ENCODE measurements around the gene SNX1.
"Not testable (repeated sequence)": the region's sequence is repeated elsewhere in the genome, so short reads cannot be mapped to it uniquely, and the experiment has no call there.

SNX1 gene, protein sequence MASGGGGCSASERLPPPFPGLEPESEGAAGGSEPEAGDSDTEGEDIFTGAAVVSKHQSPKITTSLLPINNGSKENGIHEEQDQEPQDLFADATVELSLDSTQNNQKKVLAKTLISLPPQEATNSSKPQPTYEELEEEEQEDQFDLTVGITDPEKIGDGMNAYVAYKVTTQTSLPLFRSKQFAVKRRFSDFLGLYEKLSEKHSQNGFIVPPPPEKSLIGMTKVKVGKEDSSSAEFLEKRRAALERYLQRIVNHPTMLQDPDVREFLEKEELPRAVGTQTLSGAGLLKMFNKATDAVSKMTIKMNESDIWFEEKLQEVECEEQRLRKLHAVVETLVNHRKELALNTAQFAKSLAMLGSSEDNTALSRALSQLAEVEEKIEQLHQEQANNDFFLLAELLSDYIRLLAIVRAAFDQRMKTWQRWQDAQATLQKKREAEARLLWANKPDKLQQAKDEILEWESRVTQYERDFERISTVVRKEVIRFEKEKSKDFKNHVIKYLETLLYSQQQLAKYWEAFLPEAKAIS

DNA sequence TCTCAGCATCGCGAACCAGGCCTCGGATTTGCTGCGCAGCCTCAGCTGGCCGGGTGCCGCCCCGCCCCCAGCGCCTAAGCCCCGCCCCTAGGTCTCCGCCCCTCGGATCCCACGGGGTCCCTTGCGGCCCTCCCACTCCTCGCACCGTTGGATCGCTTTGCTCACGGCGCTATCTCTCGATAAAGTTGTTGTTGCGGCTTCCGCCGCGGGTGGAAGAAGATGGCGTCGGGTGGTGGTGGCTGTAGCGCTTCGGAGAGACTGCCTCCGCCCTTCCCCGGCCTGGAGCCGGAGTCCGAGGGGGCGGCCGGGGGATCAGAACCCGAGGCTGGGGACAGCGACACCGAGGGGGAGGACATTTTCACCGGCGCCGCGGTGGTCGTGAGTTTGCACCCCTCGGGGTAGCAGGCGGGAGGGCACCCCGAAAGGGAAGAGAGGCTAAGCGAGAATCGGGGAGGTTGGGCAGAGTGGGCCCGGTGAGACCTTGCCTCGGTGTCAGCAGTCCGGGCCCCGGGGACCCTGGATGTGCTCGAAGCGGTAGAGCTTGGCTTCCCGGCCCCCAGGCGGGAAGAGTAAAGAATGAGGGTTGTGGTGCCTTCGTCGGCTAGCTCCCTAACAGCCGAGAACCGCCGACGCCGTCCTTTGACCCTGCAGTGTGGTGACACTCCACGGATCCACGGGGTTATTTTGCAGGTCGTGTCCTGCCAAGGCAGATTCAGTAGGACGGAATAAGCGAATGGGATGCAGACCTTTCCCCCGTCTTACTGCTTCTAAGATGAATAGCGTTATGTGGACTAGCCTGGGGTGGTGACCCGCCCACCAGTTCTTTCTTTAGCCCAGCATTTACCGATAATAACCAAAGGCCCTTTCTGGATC lies at the start of gene SNX1:
Gene SNX1 (plus strand): TSS at position 188 of the 873 bp plus-strand sequence. CDS start 32 bp downstream, at position 220.
- Histone ChIP-seq H3K27me3 (ENCODE audit: insufficient read depth, low read length) (no peaks in the 10 kb centered on the region), H2AFZ (ENCODE audit: low read depth, low read length) (peak within 1 kb of the TSS; percentile 47), H3K4me3 (ENCODE audit: low read length) (peak within 1 kb of the TSS; percentile 76), H3K4me1 (ENCODE audit: insufficient read depth, low read length) (peaks cover 31% of the 10 kb centered on the region), H3K9me3 (ENCODE audit: low read length) (no peaks in the 10 kb centered on the region), H3K36me3 (ENCODE audit: insufficient read depth, low read length) (no peaks in the 10 kb centered on the region)

DNA sequence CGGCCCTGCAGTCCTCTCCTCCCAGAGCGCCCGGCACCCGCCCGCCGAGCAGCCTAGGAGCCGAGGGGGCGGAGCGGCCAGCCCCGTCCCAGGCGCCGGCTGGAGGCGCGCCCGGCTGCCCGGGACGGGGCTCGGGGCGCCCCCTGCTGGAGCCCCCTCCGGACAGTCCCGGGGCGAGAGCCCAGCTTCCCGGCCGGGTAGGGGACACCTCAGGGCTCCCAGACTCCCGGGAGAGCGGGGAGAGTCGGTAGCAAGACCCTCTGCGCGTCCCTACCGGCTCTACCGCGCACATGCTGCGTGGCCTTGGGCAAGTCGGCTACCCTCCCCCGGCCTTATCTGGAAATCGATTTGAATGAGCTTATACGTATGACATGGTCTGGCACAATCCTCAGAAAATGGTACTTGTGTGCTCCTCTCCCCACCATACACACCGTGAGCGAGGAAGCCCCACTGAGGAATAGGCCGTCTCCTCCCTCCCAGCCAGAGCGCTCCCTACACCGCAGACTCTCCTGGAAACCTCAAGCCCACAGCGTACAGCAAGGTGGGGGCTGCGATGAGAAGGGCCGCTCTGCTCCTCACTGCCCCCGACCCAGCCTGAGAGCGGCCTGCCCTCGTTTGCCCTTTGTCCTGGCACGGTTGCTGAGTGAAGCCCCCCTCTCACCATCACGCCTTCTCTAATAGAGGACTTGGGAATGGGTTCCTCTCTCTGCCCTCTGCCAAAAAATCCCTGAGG lies 49.2 kb upstream of the SNX1 start, which contains the start of gene DAPK2:
Gene DAPK2 (minus strand): TSS at position 65 of the 733 bp plus-strand sequence. CDS start 6,224 bp downstream, outside the sequence.
- H3K4me1 ChIP-seq (ENCODE audit: insufficient read depth, low read length) = peaks cover 11% of the 10 kb centered on the region
- H3K27me3 ChIP-seq (ENCODE audit: insufficient read depth, low read length) = no peaks in the 10 kb centered on the region
- H3K4me3 ChIP-seq (ENCODE audit: low read length) = peak within 1 kb of the TSS; percentile 21
- H3K9me3 ChIP-seq (ENCODE audit: low read length) = no peaks in the 10 kb centered on the region
- no peak within 1 kb of the TSS for H2AFZ ChIP-seq (ENCODE audit: low read depth, low read length)
- H3K36me3 ChIP-seq (ENCODE audit: insufficient read depth, low read length) = no peaks in the 10 kb centered on the region

DNA sequence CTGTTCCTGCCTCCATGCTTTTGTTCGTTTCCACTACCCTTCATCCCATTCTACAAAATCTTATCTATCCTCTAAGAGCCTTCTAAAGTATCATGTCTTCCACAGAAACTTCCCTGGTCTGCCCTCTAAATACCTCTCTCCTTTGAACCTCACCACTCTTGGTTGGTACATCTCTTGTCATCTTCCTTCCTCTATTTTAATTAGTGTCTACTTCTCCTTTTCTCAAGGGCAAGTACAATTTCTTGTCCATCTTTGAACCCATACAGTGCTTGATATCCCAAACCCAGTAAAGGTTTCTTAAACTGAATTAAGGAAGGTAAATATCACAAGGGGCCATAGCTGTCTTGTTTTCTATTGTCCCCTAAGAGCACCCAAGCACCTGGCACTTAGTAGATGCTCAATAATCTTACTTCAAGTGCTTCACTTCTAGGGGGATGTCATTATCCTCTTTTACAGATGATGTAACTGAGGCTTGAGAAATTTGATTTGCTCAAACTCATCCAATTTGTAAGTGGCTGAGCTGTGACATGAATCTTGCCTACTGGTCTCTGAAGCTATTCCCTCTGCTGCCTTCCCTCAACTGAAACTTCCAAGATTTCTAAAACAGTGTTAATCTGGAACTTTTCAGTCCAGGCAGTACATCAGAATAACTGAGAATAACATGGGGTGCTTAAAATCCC lies 46.9 kb upstream of the SNX1 start:
- no peak overlapping the region for H2AFZ ChIP-seq (ENCODE audit: low read depth, low read length)
- H3K4me1 ChIP-seq (ENCODE audit: insufficient read depth, low read length) = peaks cover 18% of the 10 kb centered on the region
- no peak overlapping the region for H3K4me3 ChIP-seq (ENCODE audit: low read length)
- H3K9me3 ChIP-seq (ENCODE audit: low read length) = no peaks in the 10 kb centered on the region
- H3K27me3 ChIP-seq (ENCODE audit: insufficient read depth, low read length) = no peaks in the 10 kb centered on the region
- H3K36me3 ChIP-seq (ENCODE audit: insufficient read depth, low read length) = no peaks in the 10 kb centered on the region

DNA sequence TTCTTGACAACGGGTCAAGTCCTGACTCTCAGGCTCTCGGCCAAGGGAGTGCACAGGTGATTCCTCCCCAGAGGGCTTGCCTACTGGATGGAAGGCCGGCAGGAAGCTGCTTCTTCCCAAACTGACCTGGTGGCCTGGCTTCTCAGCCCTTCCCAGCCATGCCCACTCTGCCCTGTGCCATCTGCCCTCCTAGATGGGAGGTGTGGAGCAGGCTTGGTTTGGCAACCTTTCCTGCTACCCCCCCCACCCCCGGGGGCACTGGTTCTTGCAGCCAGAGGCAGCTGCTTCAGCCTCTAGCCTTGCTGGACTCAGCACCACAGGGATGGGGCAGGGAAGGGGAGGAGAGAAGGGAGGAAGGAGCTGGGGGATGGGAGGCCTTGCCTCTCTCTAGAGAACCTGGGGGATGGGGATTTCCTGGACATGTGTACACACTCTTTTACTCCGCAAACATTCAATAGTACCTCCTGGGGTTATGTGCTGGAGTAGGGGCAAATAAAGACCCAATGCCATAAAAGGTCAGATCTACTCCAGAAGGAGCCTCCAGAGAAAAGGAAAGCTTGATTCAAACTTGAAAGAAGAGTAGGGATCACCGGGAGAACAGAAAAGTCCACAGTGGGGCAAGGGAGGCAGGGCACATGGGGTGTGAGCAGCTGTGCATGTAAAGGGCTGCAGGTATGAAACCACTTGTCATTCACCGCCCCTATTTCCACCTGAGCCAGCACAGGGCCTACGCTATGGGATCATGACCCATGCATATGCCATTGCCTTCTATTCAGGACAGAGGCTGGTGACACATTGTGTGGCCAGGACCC lies 45.3 kb upstream of the SNX1 start:
- no peak overlapping the region for H3K4me3 ChIP-seq (ENCODE audit: low read length)
- no peaks in the 10 kb centered on the region for H3K36me3 ChIP-seq (ENCODE audit: insufficient read depth, low read length)
- no peak overlapping the region for H2AFZ ChIP-seq (ENCODE audit: low read depth, low read length)
- H3K9me3 ChIP-seq (ENCODE audit: low read length) = no peaks in the 10 kb centered on the region
- no peaks in the 10 kb centered on the region for H3K27me3 ChIP-seq (ENCODE audit: insufficient read depth, low read length)
- H3K4me1 ChIP-seq (ENCODE audit: insufficient read depth, low read length) = peaks cover 18% of the 10 kb centered on the region

DNA sequence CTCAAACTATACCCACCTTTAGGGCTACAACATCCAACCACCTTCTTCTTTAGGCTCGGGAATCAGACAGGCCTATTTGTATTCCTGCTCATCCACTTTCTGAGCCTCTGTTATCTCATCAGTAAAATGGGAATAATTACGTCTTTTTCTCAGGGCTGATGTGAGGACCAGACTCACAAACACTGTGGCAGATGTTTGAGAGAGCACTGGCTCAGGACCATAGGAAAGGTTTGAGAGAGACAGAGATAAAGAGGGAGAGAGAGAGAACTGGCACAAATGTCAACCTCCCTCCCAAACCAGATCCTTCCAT lies 44.7 kb upstream of the SNX1 start:
- H3K9me3 ChIP-seq (ENCODE audit: low read length) = no peaks in the 10 kb centered on the region
- H3K36me3 ChIP-seq (ENCODE audit: insufficient read depth, low read length) = no peaks in the 10 kb centered on the region
- no peak overlapping the region for H3K4me3 ChIP-seq (ENCODE audit: low read length)
- no peaks in the 10 kb centered on the region for H3K27me3 ChIP-seq (ENCODE audit: insufficient read depth, low read length)
- no peak overlapping the region for H2AFZ ChIP-seq (ENCODE audit: low read depth, low read length)
- H3K4me1 ChIP-seq (ENCODE audit: insufficient read depth, low read length) = peaks cover 18% of the 10 kb centered on the region

DNA sequence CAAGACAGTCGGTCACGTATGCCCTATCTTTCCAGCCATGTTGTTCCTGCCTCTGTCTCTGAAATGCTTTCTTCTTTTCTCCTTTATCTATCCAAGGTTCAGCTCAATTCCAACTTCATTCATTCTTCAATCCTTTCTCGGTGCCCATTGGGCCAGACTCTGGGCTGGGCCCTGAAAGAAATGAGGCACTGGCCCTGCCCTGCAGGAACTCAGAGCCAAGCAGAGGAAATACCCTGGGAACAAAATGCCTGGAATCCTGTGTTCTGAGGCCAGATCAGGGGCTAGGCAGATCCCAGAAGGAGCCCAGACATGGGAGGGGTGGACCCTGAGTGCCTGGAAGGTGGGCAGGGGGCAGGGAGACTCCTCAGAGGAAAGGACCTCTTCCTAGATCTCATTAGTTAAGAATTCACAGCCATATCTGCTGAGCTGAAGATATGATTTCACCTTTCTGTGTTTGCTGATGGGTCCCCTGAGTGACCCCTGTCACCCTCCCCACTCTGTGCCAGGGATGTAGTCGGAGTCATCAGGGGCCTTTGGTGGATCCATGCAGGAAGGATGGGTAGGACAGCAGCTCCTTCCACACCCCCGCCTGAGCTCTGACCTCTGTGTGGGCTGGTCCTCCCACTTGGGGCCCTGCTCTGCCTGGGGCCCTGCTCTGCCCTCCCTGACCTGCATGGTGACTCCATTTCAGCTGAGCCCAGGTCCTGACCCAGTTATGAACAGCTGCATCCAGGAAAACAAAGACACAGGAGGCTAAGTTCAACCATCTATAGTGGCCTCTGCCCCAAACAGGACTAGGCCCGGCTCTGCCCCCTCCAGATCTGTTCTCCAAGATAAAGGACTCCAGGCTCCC lies 44.1 kb upstream of the SNX1 start:
- Histone ChIP-seq H2AFZ (ENCODE audit: low read depth, low read length) (no peak overlapping the region), H3K9me3 (ENCODE audit: low read length) (no peaks in the 10 kb centered on the region), H3K4me1 (ENCODE audit: insufficient read depth, low read length) (peaks cover 18% of the 10 kb centered on the region), H3K27me3 (ENCODE audit: insufficient read depth, low read length) (no peaks in the 10 kb centered on the region), H3K36me3 (ENCODE audit: insufficient read depth, low read length) (no peaks in the 10 kb centered on the region), H3K4me3 (ENCODE audit: low read length) (no peak overlapping the region)

DNA sequence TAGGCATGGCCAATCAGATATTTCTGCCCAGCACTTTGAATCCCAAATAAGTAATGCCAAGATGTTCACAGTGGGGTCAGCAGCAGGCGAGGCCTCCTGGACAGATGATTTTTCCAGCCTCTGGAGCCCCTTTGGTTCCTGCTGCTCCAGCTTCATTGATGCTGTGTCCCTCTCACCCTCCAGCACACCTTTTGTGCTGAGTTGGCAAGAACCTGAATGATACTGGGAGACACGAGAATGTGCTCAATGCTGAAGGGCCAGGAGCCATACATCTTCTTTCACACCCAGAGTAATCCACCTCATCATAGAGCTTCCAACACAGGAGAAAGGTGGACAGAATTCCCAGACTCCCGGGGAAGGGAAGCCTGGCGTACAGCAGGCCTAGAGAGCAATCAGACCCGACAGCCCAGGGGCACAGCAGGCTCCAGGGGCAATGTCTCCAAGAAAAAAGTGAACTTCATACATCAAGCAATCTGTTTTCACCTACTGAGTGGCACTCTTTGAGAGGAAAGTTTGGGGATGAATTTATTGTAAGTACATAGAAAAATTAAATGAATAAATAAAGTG lies 42.8 kb upstream of the SNX1 start:
- Histone ChIP-seq H2AFZ (ENCODE audit: low read depth, low read length) (no peak overlapping the region), H3K9me3 (ENCODE audit: low read length) (no peaks in the 10 kb centered on the region), H3K4me1 (ENCODE audit: insufficient read depth, low read length) (peaks cover 18% of the 10 kb centered on the region), H3K4me3 (ENCODE audit: low read length) (no peak overlapping the region), H3K27me3 (ENCODE audit: insufficient read depth, low read length) (no peaks in the 10 kb centered on the region), H3K36me3 (ENCODE audit: insufficient read depth, low read length) (no peaks in the 10 kb centered on the region)

DNA sequence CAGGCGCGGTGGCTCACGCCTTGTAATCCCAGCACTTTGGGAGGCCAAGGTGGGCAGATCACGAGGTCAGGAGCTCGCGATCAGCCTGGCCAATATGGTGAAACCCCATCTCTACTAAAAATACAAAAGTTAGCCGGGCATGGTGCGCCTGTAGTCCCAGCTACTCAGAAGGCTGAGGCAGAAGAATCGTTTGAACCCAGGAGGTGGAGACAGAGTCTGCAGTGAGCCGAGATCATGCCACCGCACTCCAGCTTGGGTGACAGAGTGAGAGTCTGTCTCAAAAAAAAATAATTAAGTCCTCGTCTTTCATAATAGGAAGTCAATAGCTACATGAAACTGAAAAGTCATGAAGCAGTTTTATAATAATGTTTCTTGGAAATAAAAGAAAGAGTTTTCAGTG lies 42.1 kb upstream of the SNX1 start:
- H3K36me3 ChIP-seq (ENCODE audit: insufficient read depth, low read length); H3K4me3 ChIP-seq (ENCODE audit: low read length); H3K27me3 ChIP-seq (ENCODE audit: insufficient read depth, low read length); H3K9me3 ChIP-seq (ENCODE audit: low read length); H2AFZ ChIP-seq (ENCODE audit: low read depth, low read length): not testable (repeated sequence)
- H3K4me1 ChIP-seq (ENCODE audit: insufficient read depth, low read length) = peaks cover 18% of the 10 kb centered on the region

DNA sequence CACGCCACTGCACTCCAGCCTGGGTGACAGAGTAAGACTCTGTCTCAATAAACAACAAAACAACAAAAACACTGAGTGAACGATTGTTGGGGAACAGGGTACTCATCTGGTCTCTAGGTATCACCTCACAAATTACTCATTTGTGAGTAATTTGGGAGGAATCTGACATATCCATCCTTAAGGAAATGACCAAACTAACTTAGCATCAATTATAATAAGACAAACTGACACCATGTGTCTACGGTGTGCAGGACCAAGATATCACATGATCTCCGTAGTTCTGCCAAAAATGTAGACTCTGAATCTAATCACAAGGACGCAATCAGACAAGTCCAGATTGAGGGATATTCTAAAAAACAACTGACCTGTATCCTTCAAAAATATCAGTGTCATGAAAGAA lies 37.5 kb upstream of the SNX1 start:
- H3K9me3 ChIP-seq (ENCODE audit: low read length) = peaks cover 2% of the 10 kb centered on the region
- H3K4me1 ChIP-seq (ENCODE audit: insufficient read depth, low read length) = no peaks in the 10 kb centered on the region
- H3K27me3 ChIP-seq (ENCODE audit: insufficient read depth, low read length) = no peaks in the 10 kb centered on the region
- no peak overlapping the region for H2AFZ ChIP-seq (ENCODE audit: low read depth, low read length)
- H3K36me3 ChIP-seq (ENCODE audit: insufficient read depth, low read length) = no peaks in the 10 kb centered on the region
- no peak overlapping the region for H3K4me3 ChIP-seq (ENCODE audit: low read length)

DNA sequence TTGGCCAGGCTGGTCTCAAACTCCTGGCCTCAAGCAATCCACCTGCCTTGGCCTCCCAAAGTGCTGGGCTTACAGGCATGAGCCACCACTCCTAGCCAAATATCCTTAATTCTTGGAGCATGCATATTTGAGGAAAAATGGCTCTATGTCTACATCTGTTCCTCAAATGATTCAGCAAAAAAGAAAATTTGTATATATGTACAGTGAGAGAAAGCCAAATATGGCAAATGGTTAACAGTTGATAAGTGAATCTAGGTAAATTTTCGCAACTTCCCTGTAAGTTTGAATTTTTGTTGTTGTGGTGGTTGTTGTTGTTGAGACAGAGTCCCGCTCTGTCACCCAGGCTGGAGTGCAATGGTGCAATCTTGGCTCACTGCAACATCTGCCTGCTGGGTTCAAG lies 36.7 kb upstream of the SNX1 start:
- not testable (repeated sequence) for H3K27me3 ChIP-seq (ENCODE audit: insufficient read depth, low read length); H3K36me3 ChIP-seq (ENCODE audit: insufficient read depth, low read length); H3K4me3 ChIP-seq (ENCODE audit: low read length); H2AFZ ChIP-seq (ENCODE audit: low read depth, low read length); H3K9me3 ChIP-seq (ENCODE audit: low read length); H3K4me1 ChIP-seq (ENCODE audit: insufficient read depth, low read length)

DNA sequence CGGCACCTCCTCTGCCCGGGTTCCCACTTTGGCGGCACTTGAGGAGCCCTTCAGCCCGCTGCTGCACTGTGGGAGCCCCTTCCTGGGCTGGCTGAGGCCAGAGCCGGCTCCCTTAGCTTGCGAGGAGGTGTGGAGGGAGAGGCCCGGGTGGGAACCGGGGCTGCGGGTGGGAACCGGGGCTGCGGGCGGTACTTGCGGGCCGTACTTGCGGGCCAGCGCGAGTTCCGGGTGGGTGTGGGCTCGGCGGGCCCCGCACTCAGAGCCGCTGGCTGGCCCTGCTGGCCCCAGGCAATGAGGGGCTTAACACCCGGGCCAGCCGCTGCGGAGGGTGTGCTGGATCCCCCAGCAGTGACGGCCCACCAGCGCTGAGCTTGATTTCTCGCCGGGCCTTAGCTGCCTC lies 35.1 kb upstream of the SNX1 start:
- Histone ChIP-seq H2AFZ (ENCODE audit: low read depth, low read length) (no peak overlapping the region), H3K9me3 (ENCODE audit: low read length) (peaks cover 2% of the 10 kb centered on the region), H3K36me3 (ENCODE audit: insufficient read depth, low read length) (no peaks in the 10 kb centered on the region), H3K4me3 (ENCODE audit: low read length) (no peak overlapping the region), H3K27me3 (ENCODE audit: insufficient read depth, low read length) (no peaks in the 10 kb centered on the region), H3K4me1 (ENCODE audit: insufficient read depth, low read length) (no peaks in the 10 kb centered on the region)
